ENCODE measurements around the gene COX11.

COX11 gene

DNA sequence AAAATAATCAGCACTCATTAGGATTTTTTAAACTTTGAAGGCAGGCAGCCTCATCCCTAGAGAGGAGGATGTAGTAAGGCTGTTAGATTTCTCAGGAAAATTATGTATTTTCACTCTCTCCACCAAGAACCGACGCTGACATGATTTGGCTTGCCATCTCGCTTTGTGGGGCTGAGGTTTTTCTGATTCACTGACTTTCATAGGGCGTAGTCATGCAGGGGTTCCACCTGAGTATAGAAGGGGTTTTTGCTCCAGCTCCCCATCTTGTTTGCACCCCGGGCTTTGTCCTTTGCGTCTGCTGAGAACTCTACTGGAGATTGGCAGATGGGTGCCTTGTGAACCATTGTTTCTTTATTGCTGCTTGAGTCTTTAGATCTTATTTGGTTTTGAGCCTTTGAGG lies 47.6 kb downstream of the COX11 start:
- TF ChIP-seq, protein P1, sequence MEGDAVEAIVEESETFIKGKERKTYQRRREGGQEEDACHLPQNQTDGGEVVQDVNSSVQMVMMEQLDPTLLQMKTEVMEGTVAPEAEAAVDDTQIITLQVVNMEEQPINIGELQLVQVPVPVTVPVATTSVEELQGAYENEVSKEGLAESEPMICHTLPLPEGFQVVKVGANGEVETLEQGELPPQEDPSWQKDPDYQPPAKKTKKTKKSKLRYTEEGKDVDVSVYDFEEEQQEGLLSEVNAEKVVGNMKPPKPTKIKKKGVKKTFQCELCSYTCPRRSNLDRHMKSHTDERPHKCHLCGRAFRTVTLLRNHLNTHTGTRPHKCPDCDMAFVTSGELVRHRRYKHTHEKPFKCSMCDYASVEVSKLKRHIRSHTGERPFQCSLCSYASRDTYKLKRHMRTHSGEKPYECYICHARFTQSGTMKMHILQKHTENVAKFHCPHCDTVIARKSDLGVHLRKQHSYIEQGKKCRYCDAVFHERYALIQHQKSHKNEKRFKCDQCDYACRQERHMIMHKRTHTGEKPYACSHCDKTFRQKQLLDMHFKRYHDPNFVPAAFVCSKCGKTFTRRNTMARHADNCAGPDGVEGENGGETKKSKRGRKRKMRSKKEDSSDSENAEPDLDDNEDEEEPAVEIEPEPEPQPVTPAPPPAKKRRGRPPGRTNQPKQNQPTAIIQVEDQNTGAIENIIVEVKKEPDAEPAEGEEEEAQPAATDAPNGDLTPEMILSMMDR (conservative IDR thresholded peaks at IDR 0.05; ENCODE audit: low read depth), result no peak
- no peak overlapping the region for H3K27ac ChIP-seq
- ChIA-PET POLR2A (ENCODE audit: low non-redundant PET) (no interaction called here), CTCF (no interaction called here)
- no peak for DNase-seq (ENCODE audit: low spot score)

DNA sequence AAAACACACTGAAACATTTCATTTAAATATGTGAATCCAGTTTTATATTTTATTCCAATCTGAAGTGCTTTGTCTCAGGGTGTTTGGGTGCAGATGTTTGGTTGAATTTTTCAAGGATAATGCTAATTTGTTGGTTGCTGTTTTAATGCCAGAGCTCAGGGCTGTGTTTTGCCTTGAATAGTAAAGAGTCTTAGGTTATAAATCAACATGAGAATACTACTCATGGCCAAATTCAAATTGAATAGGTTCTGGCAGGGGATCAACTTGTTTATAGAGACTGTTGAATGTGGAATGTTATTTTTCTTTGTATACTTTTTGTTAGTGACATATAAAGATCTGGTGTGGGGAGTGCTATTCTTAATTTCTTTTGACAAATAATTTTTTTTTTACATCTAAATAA lies 49.0 kb downstream of the COX11 start:
- TF ChIP-seq, protein P1 (conservative IDR thresholded peaks at IDR 0.05; ENCODE audit: low read depth), result no peak
- POLR2A ChIA-PET (ENCODE audit: low non-redundant PET), result no interaction called here
- CTCF ChIA-PET, result no interaction called here
- H3K27ac ChIP-seq, result no peak overlapping the region
- DNase-seq (ENCODE audit: low spot score), result no peak

DNA sequence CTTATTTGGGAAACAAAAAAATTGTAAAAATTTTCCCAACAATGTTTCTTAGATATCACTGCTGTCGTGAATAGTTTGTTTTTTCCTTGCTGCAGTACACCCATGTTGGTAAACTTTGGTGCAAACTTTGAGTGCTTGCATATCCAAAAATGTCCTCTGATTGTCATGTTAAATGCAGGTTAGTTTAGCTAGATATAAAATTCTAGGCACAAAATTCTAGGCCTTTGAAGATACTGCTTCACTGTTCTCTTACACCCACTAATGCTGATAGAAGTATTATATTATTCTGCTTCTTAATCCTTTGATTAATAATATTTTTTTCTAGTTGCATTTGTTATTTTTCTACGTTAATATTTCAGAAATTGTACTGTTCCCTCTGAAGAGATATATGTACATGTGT lies 51.7 kb downstream of the COX11 start:
- no peak overlapping the region for H3K27ac ChIP-seq
- POLR2A ChIA-PET (ENCODE audit: low non-redundant PET), result no interaction called here
- TF ChIP-seq, protein P1 (conservative IDR thresholded peaks at IDR 0.05; ENCODE audit: low read depth), result no peak
- CTCF ChIA-PET, result no interaction called here
- no peak for DNase-seq (ENCODE audit: low spot score)
